ENCODE data around the gene DOCK2. TPM values are rescaled to one million over a fixed set of nuclear protein-coding genes. Genes with fewer than 3 reads are reported as not detected.

Gene DOCK2
- total RNA-seq, 1 experiment from 2014 or later, result not detected

DNA sequence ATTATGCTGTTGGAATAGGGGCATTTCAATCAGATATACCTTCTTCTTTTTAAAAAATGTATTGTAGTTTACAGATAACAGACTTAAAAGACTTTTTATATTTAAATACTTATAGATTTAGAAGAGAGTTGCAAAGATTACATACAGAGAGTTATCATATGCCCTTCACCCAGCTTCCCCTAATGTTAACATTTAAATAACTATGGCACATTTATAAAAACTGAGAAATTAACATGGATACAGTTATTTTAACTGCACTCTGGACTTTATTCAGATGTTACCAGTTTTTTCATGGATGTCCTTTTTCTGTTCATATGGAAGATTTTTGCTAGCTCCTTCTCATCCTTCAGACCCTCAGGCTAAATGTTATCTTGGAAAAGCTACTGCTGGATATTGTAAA lies 123.2 kb downstream of the DOCK2 start:
- DNase-seq, result no peak
- Mint-ChIP-seq H3K4me1 (ENCODE audit: low read depth, unreplicated experiment) (no peaks in the 10 kb centered on the region), H3K4me3 (ENCODE audit: low read depth, unreplicated experiment) (no peak overlapping the region), H3K36me3 (ENCODE audit: insufficient read depth, unreplicated experiment) (no peaks in the 10 kb centered on the region), H3K9me3 (ENCODE audit: low read depth, unreplicated experiment) (no peaks in the 10 kb centered on the region), H3K27ac (ENCODE audit: unreplicated experiment) (no peak overlapping the region), H3K27me3 (ENCODE audit: unreplicated experiment) (peaks cover 69% of the 10 kb centered on the region)
- no TSS peak for BruUV-seq (replicated peaks)
- intact Hi-C loops (cut with micrococcal nuclease; ENCODE audit: unreplicated experiment), result no loop called here
- CTCF ChIA-PET, result interaction anchor here (0.6 kb wide), 1 partner anchor 240 kb away, joined by 3 read pairs; no protein-coding TSS in a partner anchor
- TF ChIP-seq, protein P1, sequence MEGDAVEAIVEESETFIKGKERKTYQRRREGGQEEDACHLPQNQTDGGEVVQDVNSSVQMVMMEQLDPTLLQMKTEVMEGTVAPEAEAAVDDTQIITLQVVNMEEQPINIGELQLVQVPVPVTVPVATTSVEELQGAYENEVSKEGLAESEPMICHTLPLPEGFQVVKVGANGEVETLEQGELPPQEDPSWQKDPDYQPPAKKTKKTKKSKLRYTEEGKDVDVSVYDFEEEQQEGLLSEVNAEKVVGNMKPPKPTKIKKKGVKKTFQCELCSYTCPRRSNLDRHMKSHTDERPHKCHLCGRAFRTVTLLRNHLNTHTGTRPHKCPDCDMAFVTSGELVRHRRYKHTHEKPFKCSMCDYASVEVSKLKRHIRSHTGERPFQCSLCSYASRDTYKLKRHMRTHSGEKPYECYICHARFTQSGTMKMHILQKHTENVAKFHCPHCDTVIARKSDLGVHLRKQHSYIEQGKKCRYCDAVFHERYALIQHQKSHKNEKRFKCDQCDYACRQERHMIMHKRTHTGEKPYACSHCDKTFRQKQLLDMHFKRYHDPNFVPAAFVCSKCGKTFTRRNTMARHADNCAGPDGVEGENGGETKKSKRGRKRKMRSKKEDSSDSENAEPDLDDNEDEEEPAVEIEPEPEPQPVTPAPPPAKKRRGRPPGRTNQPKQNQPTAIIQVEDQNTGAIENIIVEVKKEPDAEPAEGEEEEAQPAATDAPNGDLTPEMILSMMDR (IDR thresholded peaks at IDR 0.05; ENCODE audit: unreplicated experiment), result no peak

DNA sequence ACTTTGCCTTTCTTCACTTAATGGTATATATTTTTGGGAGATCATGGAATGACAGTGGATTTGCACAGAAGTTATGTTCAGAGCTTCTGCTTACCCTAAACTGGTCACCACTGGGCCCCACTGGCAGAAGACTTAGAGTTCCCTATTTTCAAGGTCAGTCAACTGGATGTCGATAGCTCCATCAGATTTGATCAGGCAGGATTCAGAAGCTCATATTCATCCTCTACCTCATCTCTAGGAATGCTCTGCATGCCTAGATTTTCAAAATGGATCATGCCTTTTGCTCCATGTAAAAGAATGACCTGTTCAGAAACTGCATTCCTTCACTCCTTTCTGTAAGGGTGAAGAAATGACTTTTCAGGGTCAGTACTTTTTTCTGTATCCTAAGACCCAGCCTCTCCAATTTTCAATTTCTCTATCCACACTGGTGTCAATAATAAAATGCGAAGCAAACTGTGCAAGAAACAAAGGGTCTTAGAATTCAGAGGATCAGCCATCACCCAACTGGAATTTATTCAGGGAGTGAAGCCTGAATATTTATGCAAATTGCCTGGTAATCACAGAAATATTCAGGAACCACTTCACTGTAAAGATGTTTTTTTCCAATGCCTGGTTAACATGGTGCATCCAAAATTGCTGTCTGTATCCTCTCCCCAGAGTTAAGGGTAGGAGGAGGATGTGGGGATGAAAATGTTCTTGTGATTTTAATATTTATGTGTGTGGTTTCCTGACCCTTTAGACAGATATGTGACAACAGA lies 125.4 kb downstream of the DOCK2 start:
- DNase-seq, result no peak
- TF ChIP-seq, protein P1 (IDR thresholded peaks at IDR 0.05; ENCODE audit: unreplicated experiment), result no peak
- no peaks in the 10 kb centered on the region for H3K36me3 Mint-ChIP-seq (ENCODE audit: insufficient read depth, unreplicated experiment)
- CTCF ChIA-PET, result no interaction called here
- intact Hi-C loops (cut with micrococcal nuclease; ENCODE audit: unreplicated experiment), result no loop called here
- H3K27me3 Mint-ChIP-seq (ENCODE audit: unreplicated experiment), result peaks cover 79% of the 10 kb centered on the region
- H3K27ac Mint-ChIP-seq (ENCODE audit: unreplicated experiment), result no peak overlapping the region
- H3K9me3 Mint-ChIP-seq (ENCODE audit: low read depth, unreplicated experiment), result no peaks in the 10 kb centered on the region
- no peaks in the 10 kb centered on the region for H3K4me1 Mint-ChIP-seq (ENCODE audit: low read depth, unreplicated experiment)
- no peak overlapping the region for H3K4me3 Mint-ChIP-seq (ENCODE audit: low read depth, unreplicated experiment)
- BruUV-seq (replicated peaks), result no TSS peak

DNA sequence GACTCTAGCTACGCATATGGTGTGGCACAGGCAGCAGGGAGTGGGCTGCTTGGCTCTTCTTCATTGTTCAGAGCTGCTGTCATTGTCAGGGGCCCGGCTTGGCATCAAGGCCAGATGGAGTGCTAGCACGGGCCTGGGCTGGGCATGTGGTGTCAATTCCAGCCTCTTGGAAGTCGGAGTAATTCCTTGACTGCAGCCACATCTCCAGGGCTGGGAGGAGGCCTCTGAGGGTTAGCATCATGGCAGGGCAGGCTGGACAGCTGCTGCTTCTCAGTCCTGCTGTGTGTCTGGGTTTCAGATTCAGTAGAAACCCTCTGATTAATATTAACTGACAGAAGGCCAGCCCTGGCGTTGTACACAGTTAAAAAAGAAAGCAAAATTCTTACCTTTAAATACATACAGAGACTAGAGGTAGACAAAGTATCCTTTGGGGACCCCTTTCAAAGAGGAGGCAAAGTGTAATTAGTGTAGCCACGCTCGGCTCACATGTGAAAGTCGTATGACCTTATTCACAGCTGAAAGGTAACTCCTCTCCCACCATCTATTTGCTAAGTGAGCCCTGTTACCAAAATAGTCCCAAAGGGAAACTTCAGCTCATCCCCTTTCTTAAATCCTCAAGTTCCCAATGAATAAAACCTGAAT lies 126.4 kb downstream of the DOCK2 start:
- intact Hi-C loops (cut with micrococcal nuclease; ENCODE audit: unreplicated experiment), result no loop called here
- CTCF ChIA-PET, result no interaction called here
- H3K4me1 Mint-ChIP-seq (ENCODE audit: low read depth, unreplicated experiment), result no peaks in the 10 kb centered on the region

DNA sequence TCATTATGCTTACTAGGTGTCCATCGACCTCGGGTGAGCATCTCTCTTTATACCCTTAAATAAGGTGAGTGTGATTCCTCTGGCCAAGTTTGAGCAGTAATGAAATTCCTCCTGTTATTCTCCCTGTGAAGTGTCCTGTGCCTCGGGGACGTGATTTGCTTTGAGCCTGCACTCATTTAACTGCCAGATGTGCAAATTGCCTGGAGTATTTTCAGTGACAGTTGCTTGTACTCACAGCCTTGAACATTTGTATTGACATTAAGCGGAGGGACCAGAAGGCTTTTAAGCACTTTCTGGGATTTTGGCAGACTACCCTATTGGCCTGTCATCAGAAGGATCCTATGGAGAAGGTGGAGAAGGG lies 126.9 kb downstream of the DOCK2 start:
- no peak for DNase-seq
- CTCF ChIA-PET, result no interaction called here
- no TSS peak for BruUV-seq (replicated peaks)
- H3K36me3 Mint-ChIP-seq (ENCODE audit: insufficient read depth, unreplicated experiment), result no peaks in the 10 kb centered on the region
- intact Hi-C loops (cut with micrococcal nuclease; ENCODE audit: unreplicated experiment), result no loop called here
- H3K27ac Mint-ChIP-seq (ENCODE audit: unreplicated experiment), result no peak overlapping the region
- H3K4me3 Mint-ChIP-seq (ENCODE audit: low read depth, unreplicated experiment), result no peak overlapping the region
- peaks cover 92% of the 10 kb centered on the region for H3K27me3 Mint-ChIP-seq (ENCODE audit: unreplicated experiment)
- H3K4me1 Mint-ChIP-seq (ENCODE audit: low read depth, unreplicated experiment), result no peaks in the 10 kb centered on the region
- H3K9me3 Mint-ChIP-seq (ENCODE audit: low read depth, unreplicated experiment), result no peaks in the 10 kb centered on the region
- TF ChIP-seq, protein P1 (IDR thresholded peaks at IDR 0.05; ENCODE audit: unreplicated experiment), result no peak

More for the DNA sequence above, 126.4 kb downstream of the DOCK2 start:
- no peaks in the 10 kb centered on the region for H3K9me3 Mint-ChIP-seq (ENCODE audit: low read depth, unreplicated experiment)
- H3K4me3 Mint-ChIP-seq (ENCODE audit: low read depth, unreplicated experiment), result no peak overlapping the region
- peaks cover 87% of the 10 kb centered on the region for H3K27me3 Mint-ChIP-seq (ENCODE audit: unreplicated experiment)
- DNase-seq, result no peak
- no peaks in the 10 kb centered on the region for H3K36me3 Mint-ChIP-seq (ENCODE audit: insufficient read depth, unreplicated experiment)
- BruUV-seq (replicated peaks), result no TSS peak
- TF ChIP-seq, protein P1 (IDR thresholded peaks at IDR 0.05; ENCODE audit: unreplicated experiment), result no peak
- no peak overlapping the region for H3K27ac Mint-ChIP-seq (ENCODE audit: unreplicated experiment)

Data from Calu3 (cell line).